Measurements from ENCODE around the gene STIM2.
A peak's percentile ranks its signal among the peaks of the same experiment; 100 is the strongest.
"Not testable (repeated sequence)": the region's sequence is repeated elsewhere in the genome, so short reads cannot be mapped to it uniquely, and the experiment has no call there.

STIM2 gene

GRCh38 chr4:26821677-26822503 lies 38.8 kb upstream of the STIM2 start:
- no peak overlapping the region for H3K27ac ChIP-seq (ENCODE audit: low read depth, low read length)
- no peaks in the 10 kb centered on the region for H3K27me3 ChIP-seq (ENCODE audit: control insufficient read depth in 5 of 5, insufficient read depth in 4 of 5, low read length in 5 of 5)
- H3K4me1 ChIP-seq (ENCODE audit: control insufficient read depth in 5 of 5, insufficient read depth in 5 of 5, low read length in 5 of 5): peaks cover 0 to 16% (median 0%) of the 10 kb centered on the region in 5 donors
- H3K9ac ChIP-seq (ENCODE audit: low read length in 5 of 5): no peak overlapping the region
- no peaks in the 10 kb centered on the region for H3K36me3 ChIP-seq (ENCODE audit: control insufficient read depth in 5 of 5, insufficient read depth in 5 of 5, low read length in 5 of 5)
- peaks cover 0 to 5% (median 0%) of the 10 kb centered on the region in 5 donors for H3K9me3 ChIP-seq (ENCODE audit: control insufficient read depth in 5 of 5, low read length in 5 of 5)
- H3K4me3 ChIP-seq (ENCODE audit: low read depth in 1 of 5, low read length in 5 of 5): no peak overlapping the region

GRCh38 chr4:26822546-26822945 lies 38.1 kb upstream of the STIM2 start:
- Histone ChIP-seq H3K36me3 (ENCODE audit: control insufficient read depth in 5 of 5, insufficient read depth in 5 of 5, low read length in 5 of 5) (no peaks in the 10 kb centered on the region), H3K27me3 (ENCODE audit: control insufficient read depth in 5 of 5, insufficient read depth in 4 of 5, low read length in 5 of 5) (no peaks in the 10 kb centered on the region), H3K27ac (ENCODE audit: low read depth, low read length) (no peak overlapping the region), H3K4me3 (ENCODE audit: low read depth in 1 of 5, low read length in 5 of 5) (no peak overlapping the region), H3K9ac (ENCODE audit: low read length in 5 of 5) (no peak overlapping the region), H3K4me1 (ENCODE audit: control insufficient read depth in 5 of 5, insufficient read depth in 5 of 5, low read length in 5 of 5) (peaks cover 0 to 20% (median 0%) of the 10 kb centered on the region in 5 donors), H3K9me3 (ENCODE audit: control insufficient read depth in 5 of 5, low read length in 5 of 5) (peaks cover 0 to 5% (median 0%) of the 10 kb centered on the region in 5 donors)

- H3K9me3 ChIP-seq (ENCODE audit: control insufficient read depth in 5 of 5, low read length in 5 of 5); H3K27me3 ChIP-seq (ENCODE audit: control insufficient read depth in 5 of 5, insufficient read depth in 4 of 5, low read length in 5 of 5); H3K9ac ChIP-seq (ENCODE audit: low read length in 5 of 5); H3K4me3 ChIP-seq (ENCODE audit: low read depth in 1 of 5, low read length in 5 of 5); H3K36me3 ChIP-seq (ENCODE audit: control insufficient read depth in 5 of 5, insufficient read depth in 5 of 5, low read length in 5 of 5); H3K27ac ChIP-seq (ENCODE audit: low read depth, low read length): not testable (repeated sequence)
- peaks cover 0 to 20% (median 0%) of the 10 kb centered on the region in 5 donors for H3K4me1 ChIP-seq (ENCODE audit: control insufficient read depth in 5 of 5, insufficient read depth in 5 of 5, low read length in 5 of 5)
Measured at GRCh38 chr4:26822974-26823373, 37.7 kb upstream of the STIM2 start.

- Histone ChIP-seq H3K4me1 (ENCODE audit: control insufficient read depth in 5 of 5, insufficient read depth in 5 of 5, low read length in 5 of 5) (peaks cover 0 to 20% (median 0%) of the 10 kb centered on the region in 5 donors), H3K27ac (ENCODE audit: low read depth, low read length) (no peak overlapping the region), H3K27me3 (ENCODE audit: control insufficient read depth in 5 of 5, insufficient read depth in 4 of 5, low read length in 5 of 5) (no peaks in the 10 kb centered on the region)
Measured at GRCh38 chr4:26823583-26823982, 37.1 kb upstream of the STIM2 start.

GRCh38 chr4:26824667-26825066 lies 36.0 kb upstream of the STIM2 start:
- H3K27ac ChIP-seq (ENCODE audit: low read depth, low read length): no peak overlapping the region
- H3K4me1 ChIP-seq (ENCODE audit: control insufficient read depth in 5 of 5, insufficient read depth in 5 of 5, low read length in 5 of 5): peaks cover 0 to 14% (median 0%) of the 10 kb centered on the region in 5 donors
- no peak overlapping the region for H3K9ac ChIP-seq (ENCODE audit: low read length in 5 of 5)
- no peaks in the 10 kb centered on the region for H3K27me3 ChIP-seq (ENCODE audit: control insufficient read depth in 5 of 5, insufficient read depth in 4 of 5, low read length in 5 of 5)
- H3K4me3 ChIP-seq (ENCODE audit: low read depth in 1 of 5, low read length in 5 of 5): no peak overlapping the region
- peaks cover 0 to 5% (median 0%) of the 10 kb centered on the region in 5 donors for H3K9me3 ChIP-seq (ENCODE audit: control insufficient read depth in 5 of 5, low read length in 5 of 5)
- H3K36me3 ChIP-seq (ENCODE audit: control insufficient read depth in 5 of 5, insufficient read depth in 5 of 5, low read length in 5 of 5): no peaks in the 10 kb centered on the region

More at GRCh38 chr4:26823583-26823982, 37.1 kb upstream of the STIM2 start:
- Histone ChIP-seq H3K9me3 (ENCODE audit: control insufficient read depth in 5 of 5, low read length in 5 of 5) (peaks cover 0 to 5% (median 0%) of the 10 kb centered on the region in 5 donors), H3K36me3 (ENCODE audit: control insufficient read depth in 5 of 5, insufficient read depth in 5 of 5, low read length in 5 of 5) (no peaks in the 10 kb centered on the region), H3K4me3 (ENCODE audit: low read depth in 1 of 5, low read length in 5 of 5) (no peak overlapping the region), H3K9ac (ENCODE audit: low read length in 5 of 5) (no peak overlapping the region)

GRCh38 chr4:26826721-26827120 lies 33.9 kb upstream of the STIM2 start:
- no peak overlapping the region for H3K4me3 ChIP-seq (ENCODE audit: low read depth in 1 of 5, low read length in 5 of 5)
- H3K36me3 ChIP-seq (ENCODE audit: control insufficient read depth in 5 of 5, insufficient read depth in 5 of 5, low read length in 5 of 5): no peaks in the 10 kb centered on the region
- no peaks in the 10 kb centered on the region for H3K27me3 ChIP-seq (ENCODE audit: control insufficient read depth in 5 of 5, insufficient read depth in 4 of 5, low read length in 5 of 5)
- peaks cover 0 to 11% (median 0%) of the 10 kb centered on the region in 5 donors for H3K4me1 ChIP-seq (ENCODE audit: control insufficient read depth in 5 of 5, insufficient read depth in 5 of 5, low read length in 5 of 5)
- no peak overlapping the region for H3K9ac ChIP-seq (ENCODE audit: low read length in 5 of 5)
- peak overlapping the region; percentile 1 for H3K27ac ChIP-seq (ENCODE audit: low read depth, low read length)
- peaks cover 0 to 5% (median 0%) of the 10 kb centered on the region in 5 donors for H3K9me3 ChIP-seq (ENCODE audit: control insufficient read depth in 5 of 5, low read length in 5 of 5)

GRCh38 chr4:26827336-26827735 lies 33.3 kb upstream of the STIM2 start:
- not testable (repeated sequence) for H3K27ac ChIP-seq (ENCODE audit: low read depth, low read length); H3K9me3 ChIP-seq (ENCODE audit: control insufficient read depth in 5 of 5, low read length in 5 of 5)

GRCh38 chr4:26827798-26828197 lies 32.8 kb upstream of the STIM2 start:
- H3K27me3 ChIP-seq (ENCODE audit: control insufficient read depth in 5 of 5, insufficient read depth in 4 of 5, low read length in 5 of 5): no peaks in the 10 kb centered on the region
- no peak overlapping the region for H3K4me3 ChIP-seq (ENCODE audit: low read depth in 1 of 5, low read length in 5 of 5)
- H3K9me3 ChIP-seq (ENCODE audit: control insufficient read depth in 5 of 5, low read length in 5 of 5): peaks cover 0 to 5% (median 0%) of the 10 kb centered on the region in 5 donors
- no peak overlapping the region for H3K9ac ChIP-seq (ENCODE audit: low read length in 5 of 5)
- H3K4me1 ChIP-seq (ENCODE audit: control insufficient read depth in 5 of 5, insufficient read depth in 5 of 5, low read length in 5 of 5): peaks cover 0 to 4% (median 0%) of the 10 kb centered on the region in 5 donors
- no peaks in the 10 kb centered on the region for H3K36me3 ChIP-seq (ENCODE audit: control insufficient read depth in 5 of 5, insufficient read depth in 5 of 5, low read length in 5 of 5)
- no peak overlapping the region for H3K27ac ChIP-seq (ENCODE audit: low read depth, low read length)

More at GRCh38 chr4:26827336-26827735, 33.3 kb upstream of the STIM2 start:
- H3K4me3 ChIP-seq (ENCODE audit: low read depth in 1 of 5, low read length in 5 of 5); H3K36me3 ChIP-seq (ENCODE audit: control insufficient read depth in 5 of 5, insufficient read depth in 5 of 5, low read length in 5 of 5); H3K9ac ChIP-seq (ENCODE audit: low read length in 5 of 5); H3K27me3 ChIP-seq (ENCODE audit: control insufficient read depth in 5 of 5, insufficient read depth in 4 of 5, low read length in 5 of 5); H3K4me1 ChIP-seq (ENCODE audit: control insufficient read depth in 5 of 5, insufficient read depth in 5 of 5, low read length in 5 of 5): not testable (repeated sequence)

- peaks cover 0 to 4% (median 0%) of the 10 kb centered on the region in 5 donors for H3K4me1 ChIP-seq (ENCODE audit: control insufficient read depth in 5 of 5, insufficient read depth in 5 of 5, low read length in 5 of 5)
- no peak overlapping the region for H3K27ac ChIP-seq (ENCODE audit: low read depth, low read length)
- H3K9me3 ChIP-seq (ENCODE audit: control insufficient read depth in 5 of 5, low read length in 5 of 5): no peaks in the 10 kb centered on the region
- H3K36me3 ChIP-seq (ENCODE audit: control insufficient read depth in 5 of 5, insufficient read depth in 5 of 5, low read length in 5 of 5): no peaks in the 10 kb centered on the region
- no peak overlapping the region for H3K9ac ChIP-seq (ENCODE audit: low read length in 5 of 5)
- no peak overlapping the region for H3K4me3 ChIP-seq (ENCODE audit: low read depth in 1 of 5, low read length in 5 of 5)
- no peaks in the 10 kb centered on the region for H3K27me3 ChIP-seq (ENCODE audit: control insufficient read depth in 5 of 5, insufficient read depth in 4 of 5, low read length in 5 of 5)
Measured at GRCh38 chr4:26829018-26829417, 31.6 kb upstream of the STIM2 start.

- no peak overlapping the region for H3K9ac ChIP-seq (ENCODE audit: low read length in 5 of 5)
- H3K9me3 ChIP-seq (ENCODE audit: control insufficient read depth in 5 of 5, low read length in 5 of 5): no peaks in the 10 kb centered on the region
- no peaks in the 10 kb centered on the region for H3K36me3 ChIP-seq (ENCODE audit: control insufficient read depth in 5 of 5, insufficient read depth in 5 of 5, low read length in 5 of 5)
- H3K27me3 ChIP-seq (ENCODE audit: control insufficient read depth in 5 of 5, insufficient read depth in 4 of 5, low read length in 5 of 5): no peaks in the 10 kb centered on the region
- H3K4me1 ChIP-seq (ENCODE audit: control insufficient read depth in 5 of 5, insufficient read depth in 5 of 5, low read length in 5 of 5): peaks cover 0 to 4% (median 0%) of the 10 kb centered on the region in 5 donors
- H3K27ac ChIP-seq (ENCODE audit: low read depth, low read length): no peak overlapping the region
- no peak overlapping the region for H3K4me3 ChIP-seq (ENCODE audit: low read depth in 1 of 5, low read length in 5 of 5)
Measured at GRCh38 chr4:26830033-26830432, 30.6 kb upstream of the STIM2 start.

Data from subcutaneous abdominal adipose tissue (tissue), 5 donors.